Measurements from ENCODE around the gene TSPEAR.

The TSPEAR gene

DNA sequence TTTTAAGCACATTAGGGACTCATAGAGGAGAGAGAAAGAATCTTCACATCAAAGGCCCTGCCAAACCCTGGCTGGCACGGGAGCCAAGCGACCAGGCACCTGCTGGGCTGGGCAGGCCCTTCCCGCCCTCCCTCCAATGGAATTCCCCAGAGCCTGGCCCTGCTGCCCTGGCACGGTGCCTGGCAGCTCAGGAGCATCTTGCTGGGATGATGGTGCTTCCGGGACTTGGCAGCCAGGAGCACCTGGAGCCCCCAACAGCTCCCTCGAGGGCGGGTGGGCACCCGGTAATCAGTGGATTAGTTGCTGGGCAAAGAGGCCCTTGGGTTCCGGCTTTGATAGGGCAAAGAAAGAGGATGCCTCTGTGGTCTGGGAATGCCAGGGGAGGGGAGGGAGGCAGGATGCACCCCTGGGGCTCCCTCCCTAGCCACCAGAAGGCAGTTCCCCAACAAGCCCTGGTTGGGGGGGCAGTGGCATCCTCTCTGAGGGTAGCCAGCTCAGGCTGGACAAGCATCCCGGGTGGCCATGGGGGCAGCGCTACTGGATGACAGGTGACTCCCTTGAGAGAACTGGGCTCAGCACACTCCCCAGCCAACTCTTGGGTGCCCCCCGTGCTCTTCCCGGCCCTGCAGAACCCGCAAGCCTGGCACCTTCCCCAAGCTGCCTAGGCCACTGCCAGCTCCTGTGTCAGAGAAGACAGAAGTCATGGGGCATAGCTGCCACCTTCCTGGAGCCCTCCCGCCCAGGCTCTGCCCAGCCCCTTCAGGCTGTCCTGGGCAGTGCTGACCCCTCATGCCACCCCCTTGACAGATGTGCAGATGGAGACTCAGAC lies 197.8 kb downstream of the TSPEAR start (continued):
- TF ChIP-seq, protein P1, sequence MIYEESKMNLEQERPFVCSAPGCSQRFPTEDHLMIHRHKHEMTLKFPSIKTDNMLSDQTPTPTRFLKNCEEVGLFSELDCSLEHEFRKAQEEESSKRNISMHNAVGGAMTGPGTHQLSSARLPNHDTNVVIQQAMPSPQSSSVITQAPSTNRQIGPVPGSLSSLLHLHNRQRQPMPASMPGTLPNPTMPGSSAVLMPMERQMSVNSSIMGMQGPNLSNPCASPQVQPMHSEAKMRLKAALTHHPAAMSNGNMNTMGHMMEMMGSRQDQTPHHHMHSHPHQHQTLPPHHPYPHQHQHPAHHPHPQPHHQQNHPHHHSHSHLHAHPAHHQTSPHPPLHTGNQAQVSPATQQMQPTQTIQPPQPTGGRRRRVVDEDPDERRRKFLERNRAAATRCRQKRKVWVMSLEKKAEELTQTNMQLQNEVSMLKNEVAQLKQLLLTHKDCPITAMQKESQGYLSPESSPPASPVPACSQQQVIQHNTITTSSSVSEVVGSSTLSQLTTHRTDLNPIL (CRISPR knock-in tag; IDR thresholded peaks at IDR 0.05; ENCODE audit: low read depth): no peak

DNA sequence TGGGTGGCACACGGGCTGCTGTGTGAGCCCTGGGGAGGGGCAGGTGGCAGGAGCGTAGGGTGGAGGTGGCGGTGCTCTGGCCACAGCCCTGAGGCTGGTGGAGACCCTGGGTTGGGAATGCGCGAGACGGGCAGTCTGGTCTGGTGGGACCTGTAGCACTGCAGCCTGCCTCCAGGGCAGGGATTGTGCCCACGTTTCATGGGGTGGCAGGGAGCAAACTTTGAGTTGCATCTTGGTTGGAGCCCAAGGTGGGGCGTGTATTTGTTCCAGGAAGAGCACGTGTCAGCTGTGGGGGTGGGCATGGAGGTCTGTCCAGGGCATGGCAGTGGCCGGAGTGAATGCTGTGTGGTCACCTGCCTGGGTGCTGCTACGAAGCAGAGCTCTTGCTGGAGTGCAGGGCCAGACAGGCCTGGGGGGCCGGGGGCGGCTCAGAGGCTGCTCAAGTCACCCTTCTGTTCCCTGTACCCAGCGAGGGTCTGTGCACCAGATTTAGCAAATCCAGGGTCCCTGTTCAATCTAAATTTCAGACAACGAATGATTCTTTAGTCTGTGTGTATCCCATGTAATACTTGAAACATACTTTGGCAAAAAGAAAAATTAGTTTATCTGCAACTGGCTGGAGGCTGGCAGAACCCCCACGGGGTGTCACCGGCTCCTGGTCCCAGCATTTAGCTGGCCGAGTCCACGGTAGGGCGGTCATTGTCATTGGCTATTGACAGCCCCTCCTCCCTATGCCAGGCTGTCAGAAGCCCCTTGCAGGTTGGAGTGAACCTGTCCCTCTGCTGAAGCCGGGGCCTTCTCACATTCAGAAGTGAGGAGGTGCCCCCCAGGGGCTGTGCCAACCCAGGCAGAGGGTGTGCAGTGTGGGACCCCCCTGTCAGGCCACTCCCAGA lies 198.6 kb downstream of the TSPEAR start:
- TF ChIP-seq ZC3H10 (CRISPR knock-in tag; IDR thresholded peaks at IDR 0.05) (no peak), BACH2 (CRISPR knock-in tag; IDR thresholded peaks at IDR 0.05; ENCODE audit: borderline replicate concordance) (no peak), TOX (CRISPR knock-in tag; IDR thresholded peaks at IDR 0.05; ENCODE audit: borderline replicate concordance) (no peak), SNAI2 (CRISPR knock-in tag; IDR thresholded peaks at IDR 0.05) (no peak)
- TF ChIP-seq, protein P2, sequence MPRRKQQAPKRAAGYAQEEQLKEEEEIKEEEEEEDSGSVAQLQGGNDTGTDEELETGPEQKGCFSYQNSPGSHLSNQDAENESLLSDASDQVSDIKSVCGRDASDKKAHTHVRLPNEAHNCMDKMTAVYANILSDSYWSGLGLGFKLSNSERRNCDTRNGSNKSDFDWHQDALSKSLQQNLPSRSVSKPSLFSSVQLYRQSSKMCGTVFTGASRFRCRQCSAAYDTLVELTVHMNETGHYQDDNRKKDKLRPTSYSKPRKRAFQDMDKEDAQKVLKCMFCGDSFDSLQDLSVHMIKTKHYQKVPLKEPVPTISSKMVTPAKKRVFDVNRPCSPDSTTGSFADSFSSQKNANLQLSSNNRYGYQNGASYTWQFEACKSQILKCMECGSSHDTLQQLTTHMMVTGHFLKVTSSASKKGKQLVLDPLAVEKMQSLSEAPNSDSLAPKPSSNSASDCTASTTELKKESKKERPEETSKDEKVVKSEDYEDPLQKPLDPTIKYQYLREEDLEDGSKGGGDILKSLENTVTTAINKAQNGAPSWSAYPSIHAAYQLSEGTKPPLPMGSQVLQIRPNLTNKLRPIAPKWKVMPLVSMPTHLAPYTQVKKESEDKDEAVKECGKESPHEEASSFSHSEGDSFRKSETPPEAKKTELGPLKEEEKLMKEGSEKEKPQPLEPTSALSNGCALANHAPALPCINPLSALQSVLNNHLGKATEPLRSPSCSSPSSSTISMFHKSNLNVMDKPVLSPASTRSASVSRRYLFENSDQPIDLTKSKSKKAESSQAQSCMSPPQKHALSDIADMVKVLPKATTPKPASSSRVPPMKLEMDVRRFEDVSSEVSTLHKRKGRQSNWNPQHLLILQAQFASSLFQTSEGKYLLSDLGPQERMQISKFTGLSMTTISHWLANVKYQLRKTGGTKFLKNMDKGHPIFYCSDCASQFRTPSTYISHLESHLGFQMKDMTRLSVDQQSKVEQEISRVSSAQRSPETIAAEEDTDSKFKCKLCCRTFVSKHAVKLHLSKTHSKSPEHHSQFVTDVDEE (CRISPR knock-in tag; IDR thresholded peaks at IDR 0.05): no peak
- ATAC-seq: no peak

DNA sequence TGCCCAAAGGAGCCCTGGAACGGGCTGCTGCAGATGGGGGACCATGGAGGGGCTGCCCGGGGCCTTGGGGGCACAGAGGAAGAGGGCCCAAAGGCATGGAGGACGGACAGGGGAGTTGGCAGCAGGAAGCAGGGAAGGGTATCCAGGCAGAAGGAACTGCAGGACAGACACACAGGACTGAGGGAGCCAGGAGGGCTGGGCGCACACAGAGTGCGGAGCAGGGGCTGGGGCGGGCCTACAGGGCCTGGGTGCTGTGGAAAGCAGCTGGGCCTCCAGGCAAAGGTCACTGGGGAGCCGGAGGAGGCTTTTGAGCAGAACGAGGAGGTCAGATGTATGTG lies 199.5 kb downstream of the TSPEAR start:
- TF ChIP-seq TCF4 (CRISPR knock-in tag; IDR thresholded peaks at IDR 0.05; ENCODE audit: borderline replicate concordance): no peak
- TF ChIP-seq RARB (CRISPR knock-in tag; IDR thresholded peaks at IDR 0.05): no peak
- no peak for TF ChIP-seq ZFP3 (CRISPR knock-in tag; IDR thresholded peaks at IDR 0.05)
- TF ChIP-seq, protein P1 (CRISPR knock-in tag; IDR thresholded peaks at IDR 0.05; ENCODE audit: low read depth): no peak
- TF ChIP-seq ARNTL (CRISPR knock-in tag; IDR thresholded peaks at IDR 0.05; ENCODE audit: borderline replicate concordance, low read depth): no peak
- no peak for TF ChIP-seq ISL1 (CRISPR knock-in tag; IDR thresholded peaks at IDR 0.05)
- no peak for TF ChIP-seq GLIS3 (CRISPR knock-in tag; IDR thresholded peaks at IDR 0.05)
- TF ChIP-seq ZC3H10 (CRISPR knock-in tag; IDR thresholded peaks at IDR 0.05): no peak
- no peak for TF ChIP-seq ZFP30 (CRISPR knock-in tag; IDR thresholded peaks at IDR 0.05)
- TF ChIP-seq, protein P2 (CRISPR knock-in tag; IDR thresholded peaks at IDR 0.05): no peak
- ATAC-seq: no peak

DNA sequence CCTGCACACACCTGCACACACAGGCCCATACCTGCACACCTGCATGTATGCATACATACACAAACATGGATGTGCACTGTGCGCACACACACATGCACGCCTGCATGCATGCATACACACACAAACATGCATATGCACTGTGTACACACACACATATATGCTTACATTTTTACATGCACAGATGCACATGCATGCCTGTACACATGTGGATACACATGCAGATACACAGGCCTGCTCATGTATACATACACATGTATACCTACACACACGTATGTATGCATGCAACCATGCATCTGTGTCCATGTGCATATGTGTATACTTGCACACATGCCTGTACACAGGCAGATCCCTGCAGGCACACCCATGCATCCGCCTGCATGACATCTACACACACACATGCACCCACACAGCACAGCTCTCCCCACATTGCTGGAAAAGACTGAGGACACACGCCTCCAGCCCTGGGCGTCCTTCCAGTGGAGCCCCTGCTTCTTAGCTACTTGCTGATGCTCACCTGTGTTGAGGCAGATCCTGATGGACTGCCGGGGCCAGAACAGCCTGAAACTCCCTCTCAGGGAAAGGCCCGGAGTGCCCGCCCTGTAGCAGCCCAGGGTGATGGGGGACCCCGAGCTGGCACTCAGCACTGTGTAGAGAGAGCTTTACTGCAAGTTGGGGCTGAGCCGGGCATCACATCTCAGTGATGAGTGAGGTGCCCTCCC lies 200.0 kb downstream of the TSPEAR start:
- TF ChIP-seq TCF4 (CRISPR knock-in tag; IDR thresholded peaks at IDR 0.05; ENCODE audit: borderline replicate concordance) (no peak), TOX (CRISPR knock-in tag; IDR thresholded peaks at IDR 0.05; ENCODE audit: borderline replicate concordance) (no peak), ARNTL (CRISPR knock-in tag; IDR thresholded peaks at IDR 0.05; ENCODE audit: borderline replicate concordance, low read depth) (no peak), OSR1 (CRISPR knock-in tag; IDR thresholded peaks at IDR 0.05) (no peak), BACH2 (CRISPR knock-in tag; IDR thresholded peaks at IDR 0.05; ENCODE audit: borderline replicate concordance) (no peak), ZFP3 (CRISPR knock-in tag; IDR thresholded peaks at IDR 0.05) (no peak), ZFP30 (CRISPR knock-in tag; IDR thresholded peaks at IDR 0.05) (no peak), ZNF565 (CRISPR knock-in tag; conservative IDR thresholded peaks at IDR 0.05; ENCODE audit: low read depth) (no peak), ZC3H10 (CRISPR knock-in tag; IDR thresholded peaks at IDR 0.05) (no peak)
- TF ChIP-seq, protein P3, sequence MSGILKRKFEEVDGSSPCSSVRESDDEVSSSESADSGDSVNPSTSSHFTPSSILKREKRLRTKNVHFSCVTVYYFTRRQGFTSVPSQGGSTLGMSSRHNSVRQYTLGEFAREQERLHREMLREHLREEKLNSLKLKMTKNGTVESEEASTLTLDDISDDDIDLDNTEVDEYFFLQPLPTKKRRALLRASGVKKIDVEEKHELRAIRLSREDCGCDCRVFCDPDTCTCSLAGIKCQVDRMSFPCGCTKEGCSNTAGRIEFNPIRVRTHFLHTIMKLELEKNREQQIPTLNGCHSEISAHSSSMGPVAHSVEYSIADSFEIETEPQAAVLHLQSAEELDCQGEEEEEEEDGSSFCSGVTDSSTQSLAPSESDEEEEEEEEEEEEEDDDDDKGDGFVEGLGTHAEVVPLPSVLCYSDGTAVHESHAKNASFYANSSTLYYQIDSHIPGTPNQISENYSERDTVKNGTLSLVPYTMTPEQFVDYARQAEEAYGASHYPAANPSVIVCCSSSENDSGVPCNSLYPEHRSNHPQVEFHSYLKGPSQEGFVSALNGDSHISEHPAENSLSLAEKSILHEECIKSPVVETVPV (CRISPR knock-in tag; IDR thresholded peaks at IDR 0.05): no peak
- TF ChIP-seq, protein P1 (CRISPR knock-in tag; IDR thresholded peaks at IDR 0.05; ENCODE audit: low read depth): no peak
- TF ChIP-seq, protein P4, sequence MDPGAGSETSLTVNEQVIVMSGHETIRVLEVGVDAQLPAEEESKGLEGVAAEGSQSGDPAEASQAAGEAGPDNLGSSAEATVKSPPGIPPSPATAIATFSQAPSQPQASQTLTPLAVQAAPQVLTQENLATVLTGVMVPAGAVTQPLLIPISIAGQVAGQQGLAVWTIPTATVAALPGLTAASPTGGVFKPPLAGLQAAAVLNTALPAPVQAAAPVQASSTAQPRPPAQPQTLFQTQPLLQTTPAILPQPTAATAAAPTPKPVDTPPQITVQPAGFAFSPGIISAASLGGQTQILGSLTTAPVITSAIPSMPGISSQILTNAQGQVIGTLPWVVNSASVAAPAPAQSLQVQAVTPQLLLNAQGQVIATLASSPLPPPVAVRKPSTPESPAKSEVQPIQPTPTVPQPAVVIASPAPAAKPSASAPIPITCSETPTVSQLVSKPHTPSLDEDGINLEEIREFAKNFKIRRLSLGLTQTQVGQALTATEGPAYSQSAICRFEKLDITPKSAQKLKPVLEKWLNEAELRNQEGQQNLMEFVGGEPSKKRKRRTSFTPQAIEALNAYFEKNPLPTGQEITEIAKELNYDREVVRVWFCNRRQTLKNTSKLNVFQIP (CRISPR knock-in tag; IDR thresholded peaks at IDR 0.05; ENCODE audit: borderline replicate concordance, low read depth): no peak
- ATAC-seq: no peak

All from SK-N-SH treated with all-trans-retinoic acid at 6 μM for 48 hours (cell line).